ENCODE data around the gene SP4.

GRCh38 chr7:21544715-21545114 lies 116.8 kb downstream of the SP4 start:
- TF ChIP-seq CTCF (IDR thresholded peaks at IDR 0.05) (no peak), POLR2A (IDR thresholded peaks at IDR 0.05) (no peak), POLR2AphosphoS5 (IDR thresholded peaks at IDR 0.05; ENCODE audit: insufficient read depth in 1 of 2, low read depth in 1 of 2) (no peak)
